HG02623 (cell line): ENCODE measurements around the gene OR7C1.
"Not testable (repeated sequence)": the region's sequence is repeated elsewhere in the genome, so short reads cannot be mapped to it uniquely, and the experiment has no call there.

Experiments used
- ATAC-seq: cut with Tn5 transposase; IDR thresholded peaks from one replicate; pipeline ENCODE4 v1.9.1; 2021; ENCODE audit warnings: moderate library complexity; ENCODE audit not compliant: unreplicated experiment

Gene OR7C1

DNA sequence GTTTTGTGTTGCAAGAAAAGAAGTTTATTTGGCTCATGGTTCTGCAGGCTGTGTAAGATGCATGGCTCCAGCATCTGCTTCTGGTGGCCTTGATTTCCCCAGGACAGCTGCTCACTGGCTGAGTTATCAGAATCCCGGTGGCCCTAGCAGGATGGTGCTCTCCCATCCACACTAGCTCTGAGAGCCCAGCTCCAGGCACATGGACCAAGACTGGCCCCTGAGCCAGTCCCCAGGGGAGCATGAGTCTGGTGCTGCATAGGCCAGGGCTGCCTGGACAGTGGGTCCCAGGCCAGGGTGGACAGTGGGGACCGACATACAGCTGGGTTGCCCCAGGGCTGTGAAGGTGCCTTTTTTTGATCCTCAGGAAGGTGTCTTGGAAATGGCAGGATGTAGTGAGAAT is 67.0 kb downstream of the OR7C1 start:
- ATAC-seq: no peak

DNA sequence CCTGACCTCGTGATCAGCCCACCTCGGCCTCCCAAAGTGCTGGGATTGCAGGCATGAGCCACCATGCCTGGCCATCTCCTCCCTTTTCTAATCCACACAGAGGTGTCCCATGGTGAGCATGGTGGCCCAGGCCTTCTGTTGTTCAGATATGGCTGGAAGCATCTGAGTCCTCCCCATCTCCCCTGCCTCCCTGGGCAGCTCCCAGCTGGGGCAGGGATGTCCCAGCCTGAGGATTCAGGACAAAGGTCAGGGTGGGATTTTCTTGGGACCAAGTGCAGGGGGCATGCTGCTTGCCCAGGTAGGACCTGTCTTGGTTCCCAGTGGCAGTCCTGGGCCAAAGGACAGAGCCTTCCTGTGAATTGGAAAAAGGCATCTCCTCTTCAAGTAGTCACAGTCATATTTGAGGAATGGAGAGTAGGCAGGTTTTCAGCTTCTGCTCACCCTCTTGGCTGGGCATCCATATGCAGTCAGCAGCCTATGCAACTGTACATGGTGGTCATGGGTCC is 67.5 kb downstream of the OR7C1 start:
- no peak for ATAC-seq

DNA sequence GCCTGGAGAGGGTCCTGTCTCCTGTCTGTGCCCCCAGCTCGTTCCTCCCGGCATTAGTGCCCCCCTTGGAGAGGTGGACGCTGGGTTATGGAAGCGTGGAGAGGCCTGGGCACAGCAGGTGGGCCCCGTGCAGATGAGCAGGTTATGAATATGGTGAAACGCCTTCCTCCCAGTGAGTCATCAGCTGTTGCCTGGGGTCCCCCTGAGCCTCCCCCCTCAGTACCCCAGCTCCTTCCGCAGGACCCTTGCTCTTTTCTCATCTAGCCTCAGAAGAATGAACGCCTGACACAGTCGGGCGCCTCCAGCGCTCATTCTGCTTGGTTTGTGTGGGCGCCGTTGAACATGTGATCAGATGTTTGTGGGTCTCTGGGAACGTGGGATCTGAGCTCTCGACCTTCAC is 69.1 kb downstream of the OR7C1 start:
- ATAC-seq: not testable (repeated sequence)

DNA sequence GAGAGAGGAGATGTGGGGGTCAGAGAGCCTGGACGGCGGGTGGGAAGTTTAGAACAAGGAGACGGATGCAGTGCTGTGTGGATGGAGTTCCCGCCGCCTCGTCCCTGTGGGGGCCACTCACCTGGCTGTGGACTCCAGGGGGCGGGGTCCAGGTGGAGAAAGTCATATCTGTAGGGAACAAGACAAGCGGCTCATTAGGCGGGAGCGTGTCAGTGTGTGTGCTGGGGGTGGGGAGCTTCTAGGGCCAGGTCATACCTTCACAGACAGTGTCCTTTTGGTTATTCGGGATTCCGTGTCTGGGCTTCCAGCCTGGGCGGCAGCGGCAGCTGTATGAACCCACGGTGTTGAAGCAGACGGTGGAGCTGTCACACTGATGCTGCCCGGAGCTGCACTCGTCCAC is 69.6 kb downstream of the OR7C1 start:
- not testable (repeated sequence) for ATAC-seq

DNA sequence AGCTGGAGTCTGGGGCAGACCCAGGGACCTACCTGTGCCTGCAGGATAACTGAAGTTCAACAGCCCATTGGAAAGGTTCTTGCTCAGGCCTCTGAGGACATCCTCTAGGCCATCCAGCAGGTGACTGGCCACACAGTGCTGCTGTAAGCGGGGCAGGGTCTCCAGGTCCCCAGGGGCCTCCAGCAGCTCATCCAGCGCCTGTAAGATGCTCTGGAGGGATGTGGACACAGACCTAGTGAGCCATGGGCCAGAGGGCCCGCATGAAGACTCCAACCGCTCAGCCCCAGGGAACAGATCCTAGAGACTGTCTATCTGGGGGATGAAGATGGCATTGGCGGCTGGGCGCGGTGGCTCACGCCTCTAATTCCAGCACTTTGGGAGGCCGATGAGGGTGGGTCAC is 70.6 kb downstream of the OR7C1 start:
- no peak for ATAC-seq

DNA sequence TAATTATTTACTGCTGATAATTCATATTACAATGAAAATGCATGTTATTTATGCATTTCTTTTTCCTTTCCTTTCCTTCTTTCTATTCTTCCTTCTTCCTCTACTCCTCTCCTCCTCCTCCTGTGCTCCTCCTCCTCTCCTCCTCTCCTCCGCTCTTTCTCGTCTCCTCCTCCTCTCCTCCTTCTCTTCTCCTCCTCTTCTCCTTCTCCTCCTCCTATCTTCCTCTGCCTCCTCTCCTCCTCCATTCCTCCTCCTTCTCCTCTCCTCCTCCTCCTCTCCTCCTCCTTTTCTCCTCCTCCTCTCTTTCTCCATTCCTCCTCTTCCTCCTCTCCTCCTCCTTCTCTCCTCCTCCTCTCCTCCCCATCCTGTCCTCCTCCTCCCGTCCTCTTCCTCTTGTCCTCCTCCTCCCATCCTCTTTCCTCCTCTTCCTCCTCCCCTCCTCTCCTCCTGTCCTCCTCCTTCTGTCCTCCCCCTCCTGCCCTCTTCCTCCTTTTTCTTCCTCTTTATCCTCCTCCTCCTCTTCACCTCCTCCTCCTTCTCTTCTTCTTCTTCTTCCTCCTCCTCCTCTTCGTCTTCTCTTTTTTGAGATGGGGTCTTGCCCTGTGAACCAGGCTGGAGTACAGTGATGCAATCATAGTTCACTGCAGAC is 71.4 kb downstream of the OR7C1 start:
- ATAC-seq: no peak

DNA sequence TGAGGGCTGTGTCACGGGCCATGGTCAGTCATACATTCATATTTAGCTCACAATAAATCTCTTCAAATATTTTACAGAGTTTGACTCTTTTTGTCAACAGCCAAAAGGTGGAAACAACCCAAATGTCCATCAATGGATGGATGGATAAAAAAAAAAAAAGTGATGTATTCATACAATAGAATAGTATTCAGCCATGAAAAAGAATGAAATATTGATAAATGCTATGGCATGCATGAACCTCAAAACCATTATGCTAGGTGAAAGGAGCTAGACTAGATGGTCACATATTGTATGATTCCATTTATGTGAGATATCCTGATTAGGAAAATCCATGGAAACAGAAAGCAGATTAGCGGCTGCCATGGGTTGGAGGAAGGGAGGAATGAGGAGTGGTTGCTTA is 72.9 kb downstream of the OR7C1 start:
- ATAC-seq: no peak

DNA sequence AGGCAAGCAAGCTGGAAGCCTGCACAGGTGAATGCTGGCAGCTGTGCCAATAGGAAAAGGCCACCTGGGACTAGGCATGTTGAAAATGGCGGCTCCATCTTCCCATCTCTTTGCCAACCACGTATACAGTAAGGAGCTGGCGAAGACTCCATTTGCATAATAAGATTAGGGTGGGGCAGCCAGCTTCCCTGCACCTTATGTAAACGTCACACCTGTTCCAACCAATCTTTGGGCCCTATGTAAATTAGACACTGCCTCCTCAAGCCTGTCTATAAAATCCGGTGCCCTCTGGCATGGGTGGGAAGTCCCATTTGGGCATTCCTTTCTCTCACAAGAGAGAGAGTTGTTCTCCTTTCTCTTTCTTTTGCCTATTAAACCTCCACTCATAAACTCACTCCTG is 73.4 kb downstream of the OR7C1 start:
- no peak for ATAC-seq

DNA sequence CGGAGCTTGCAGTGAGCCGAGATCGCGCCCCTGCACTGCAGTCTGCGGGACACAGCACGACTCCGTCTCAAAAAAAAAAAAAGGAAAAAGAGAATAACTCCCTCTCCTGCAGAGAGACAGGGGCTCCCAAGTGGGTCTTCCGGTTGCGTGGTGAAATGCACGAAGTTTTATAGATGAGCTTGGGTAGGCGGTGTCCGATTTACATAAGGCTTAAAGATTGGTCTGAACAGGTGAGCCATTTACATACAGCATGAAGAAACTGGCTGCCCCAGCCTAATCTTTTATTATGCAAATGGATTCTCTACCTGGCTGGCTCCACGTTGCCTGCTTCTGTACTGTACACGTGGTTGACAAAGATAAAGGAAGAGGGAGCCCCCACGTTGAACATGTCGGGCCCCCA is 76.2 kb downstream of the OR7C1 start:
- no peak for ATAC-seq

DNA sequence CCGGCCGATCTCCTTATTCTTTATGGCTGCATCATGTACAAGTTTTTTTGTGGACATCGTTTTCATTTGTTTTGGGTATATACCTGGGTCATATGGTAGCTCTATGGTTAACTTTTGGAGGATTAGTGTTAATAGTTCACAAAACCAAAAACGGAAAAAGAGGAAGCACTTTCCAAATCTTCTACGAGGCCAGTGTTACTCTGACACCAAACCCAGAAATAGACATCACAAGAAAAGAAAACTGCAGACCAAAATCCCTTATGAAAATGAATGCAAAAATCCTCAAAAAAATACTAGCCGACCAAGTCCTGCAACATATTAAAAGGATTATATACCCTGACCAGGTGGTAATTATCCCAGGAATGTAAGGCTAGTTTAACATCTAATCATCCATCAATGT is 86.4 kb downstream of the OR7C1 start:
- ATAC-seq: no peak
